Esophagus squamous epithelium (tissue), 5 donors: ENCODE measurements around the gene ZG16. TPM values are rescaled to one million over a fixed set of nuclear protein-coding genes. Genes with fewer than 3 reads are reported as not detected.

ENCODE experiments used
- DNase-seq: peaks from one replicate; lab custom pipeline; 2025; lab: John Stamatoyannopoulos, UW
- H3K27ac ChIP-seq, 4 donors: fragments of 200-600 bp; sonication (generic); one replicate each; pipeline ENCODE4 v1.5.1; 2016 to 2019; ENCODE audit warnings: mild to moderate bottlenecking in 1 of 4
- H3K27me3 ChIP-seq, 4 donors: fragments of 200-600 bp; sonication (generic); 1 replicate in 3 of 4; 2 replicates in 1 of 4; pipeline versions ENCODE4 v1.5.1 to v1.6.0; 2017 to 2021; ENCODE audit warnings: antibody characterized with exemption in 1 of 4
- H3K36me3 ChIP-seq, 3 donors: fragments of 200-600 bp; sonication (generic); one replicate each; pipeline ENCODE4 v1.5.1; 2016 to 2019
- H3K4me1 ChIP-seq, 3 donors: fragments of 200-600 bp; sonication (generic); one replicate each; pipeline ENCODE4 v1.5.1; 2017 to 2019
- H3K4me3 ChIP-seq, 4 donors: fragments of 200-600 bp; sonication (generic); 1 replicate in 3 of 4; 2 replicates in 1 of 4; pipeline ENCODE4 v1.5.1; 2016 to 2019; ENCODE audit warnings: mild to moderate bottlenecking in 2 of 4, moderate library complexity in 1 of 4
- H3K9me3 ChIP-seq, 3 donors: fragments of 200-600 bp; sonication (generic); one replicate each; pipeline ENCODE4 v1.5.1; 2016 to 2019
- CTCF ChIP-seq, 6 experiments: fragments of 450-650 bp in 4 of 6; fragments of 200-600 bp in 2 of 6; sonication (generic) in 2 of 6; IDR thresholded peaks; one replicate each; pipeline ENCODE4 v1.5.1; 2016 to 2019; ENCODE audit warnings: antibody characterized with exemption in 6 of 6, mild to moderate bottlenecking in 4 of 6, moderate library complexity in 4 of 6
- POLR2A ChIP-seq, 4 donors: fragments of 450-650 bp; IDR thresholded peaks; one replicate each; pipeline ENCODE4 v1.6.1; 2017; ENCODE audit warnings: antibody characterized with exemption in 4 of 4, mild to moderate bottlenecking in 4 of 4, moderate library complexity in 3 of 4
- WGBS, 2 donors: methylation state at CpG; one replicate each; pipeline ENCODE4 v1.1.5; 2018; 5-methylcytosine and 5-hydroxymethylcytosine counted together
- intact Hi-C: fragments of 100-400 bp; cut with DNase I; formaldehyde crosslinking; loops from one replicate; pipeline ENCODE4 v1.15.0; 2022
- total RNA-seq, 4 donors: library from RNA; depleted of rRNA; stranded (reverse); fragments of >200 nt; gene quantifications; one replicate each; pipeline ENCODE4 v1.1.0, GENCODE V29; 2016
- donor health status: DM: yes; HTN: yes; CAD: no.

Gene ZG16
- total RNA-seq, 4 donors from 2014 or later = not detected

- peaks cover 0 to 26% (median 0%) of the 10 kb centered on the region in 3 donors for H3K36me3 ChIP-seq
- no peak for DNase-seq
- 7 to 8% methylated on average over 9 to 26 of the region's 39 CpGs for WGBS, 2 donors
- H3K4me1 ChIP-seq = peaks cover 45 to 90% (median 72%) of the 10 kb centered on the region in 3 donors
- no peaks in the 10 kb centered on the region for H3K9me3 ChIP-seq
- no peak for TF ChIP-seq POLR2A (IDR thresholded peaks at IDR 0.05)
- no peak for TF ChIP-seq CTCF (IDR thresholded peaks at IDR 0.05)
- H3K4me3 ChIP-seq = peak overlapping the region; percentile 67 to 86 (median 80)
- intact Hi-C loops = no loop called here
- H3K27ac ChIP-seq = peak overlapping the region; percentile 93 to 97 (median 96)
- H3K27me3 ChIP-seq = peaks cover 0 to 17% (median 0%) of the 10 kb centered on the region in 4 donors
Observed at GRCh38 chr16:29815032-29815721, 37.1 kb downstream of the ZG16 start.

GRCh38 chr16:29815793-29816693 lies 38.0 kb downstream of the ZG16 start, which contains the start of gene PAGR1:
TSS of gene PAGR1 (plus strand) at chr16:29816152. CDS start at chr16:29816526, 374 bp downstream.
- WGBS, 2 donors = 0 to 1% methylated on average over 12 to 13 of the region's 70 CpGs
- TF ChIP-seq CTCF (IDR thresholded peaks at IDR 0.05) = peak; percentile 79 to 95 (median 89)
- TF ChIP-seq POLR2A (IDR thresholded peaks at IDR 0.05) = peak in 3 of 4 donors; percentile 53 to 78 (median 70)
- intact Hi-C loops = no loop called here

GRCh38 chr16:29816694-29817441 lies 38.8 kb downstream of the ZG16 start:
- H3K4me1 ChIP-seq = peaks cover 43 to 90% (median 65%) of the 10 kb centered on the region in 3 donors
- peaks cover 0 to 14% (median 0%) of the 10 kb centered on the region in 4 donors for H3K27me3 ChIP-seq
- peak in 1 of 6 experiments; percentile 26 for TF ChIP-seq CTCF (IDR thresholded peaks at IDR 0.05)
- no peak for TF ChIP-seq POLR2A (IDR thresholded peaks at IDR 0.05)
- peak overlapping the region; percentile 93 to 97 (median 96) for H3K27ac ChIP-seq
- H3K36me3 ChIP-seq = peaks cover 0 to 22% (median 0%) of the 10 kb centered on the region in 3 donors
- peak overlapping the region; percentile 67 to 86 (median 80) for H3K4me3 ChIP-seq
- no peaks in the 10 kb centered on the region for H3K9me3 ChIP-seq
- intact Hi-C loops = no loop called here
- 1% methylated on average over 17 to 27 of the region's 37 CpGs for WGBS, 2 donors
- DNase-seq = no peak

More at GRCh38 chr16:29815793-29816693, 38.0 kb downstream of the ZG16 start, which contains the start of gene PAGR1:
- peak; percentile 94 for DNase-seq
- Histone ChIP-seq H3K27me3 (peaks cover 0 to 17% (median 0%) of the 10 kb centered on the region in 4 donors), H3K36me3 (peaks cover 0 to 22% (median 0%) of the 10 kb centered on the region in 3 donors), H3K4me1 (peaks cover 41 to 90% (median 64%) of the 10 kb centered on the region in 3 donors), H3K4me3 (peak within 1 kb of the TSS; percentile 67 to 86 (median 80)), H3K27ac (peak within 1 kb of the TSS; percentile 93 to 97 (median 96)), H3K9me3 (no peaks in the 10 kb centered on the region)

GRCh38 chr16:29818082-29818481 lies 40.0 kb downstream of the ZG16 start:
- Histone ChIP-seq H3K4me1 (peaks cover 45 to 90% (median 65%) of the 10 kb centered on the region in 3 donors), H3K36me3 (peaks cover 0 to 22% (median 3%) of the 10 kb centered on the region in 3 donors), H3K4me3 (no peak overlapping the region), H3K27me3 (peaks cover 0 to 2% (median 0%) of the 10 kb centered on the region in 4 donors), H3K9me3 (no peaks in the 10 kb centered on the region), H3K27ac (no peak overlapping the region)
- WGBS, 2 donors = 45 to 70% methylated on average over 4 of the region's 4 CpGs
- intact Hi-C loops = no loop called here
- no peak for DNase-seq
- no peak for TF ChIP-seq CTCF (IDR thresholded peaks at IDR 0.05)
